HEK293 (cell line): Measurements from ENCODE around the gene PLXNA3.

ENCODE experiments used
- CTCF ChIA-PET: fragments of 350-600 bp; formaldehyde crosslinking; extraction: SDS; loops from one replicate; lab custom pipeline; 2021; ENCODE audit warnings: antibody characterized with exemption; lab: Yijun Ruan, JAX
- POLR2A ChIA-PET: fragments of 300-600 bp; formaldehyde crosslinking; extraction: SDS; loops from one replicate; lab custom pipeline; 2020; ENCODE audit warnings: antibody characterized with exemption, inconsistent platforms; lab: Yijun Ruan, JAX
- H3K27ac ChIP-seq: fragments of 200-500 bp; sonication (Bioruptor generic); 2 replicates; pipeline ENCODE4 v1.5.1; 2014; ENCODE audit warnings: low read depth, low read length, control low read depth, inconsistent platforms; ENCODE audit errors: extremely low read depth
- H3K36me3 ChIP-seq, 2 experiments: fragments of 200-500 bp in 1 of 2; sonication (Bioruptor generic) in 1 of 2; 1 replicate in 1 of 2; 2 replicates in 1 of 2; pipeline ENCODE4 v1.5.1; 2014 to 2017; ENCODE audit warnings: inconsistent platforms in 2 of 2, low read length in 2 of 2; ENCODE audit not compliant: control insufficient read depth in 2 of 2, insufficient read depth in 1 of 2
- H3K4me1 ChIP-seq: fragments of 200-500 bp; sonication (Bioruptor generic); 2 replicates; pipeline ENCODE4 v1.5.1; 2014; ENCODE audit warnings: mild to moderate bottlenecking, low read length, inconsistent platforms; ENCODE audit not compliant: control insufficient read depth, insufficient read depth
- H3K4me3 ChIP-seq: 2 replicates; pipeline ENCODE4 v1.5.1; 2011; ENCODE audit warnings: low read depth, mild to moderate bottlenecking, control low read depth, low read length, moderate library complexity
- H3K9me3 ChIP-seq: fragments of 200-500 bp; sonication (Bioruptor generic); 2 replicates; pipeline ENCODE4 v1.5.1; 2014; ENCODE audit warnings: low read depth, low read length, inconsistent platforms; ENCODE audit not compliant: control insufficient read depth, insufficient read depth
- EGR2 ChIP-seq: fragments of 450-650 bp; formaldehyde crosslinking; IDR thresholded peaks from 2 replicates; pipeline ENCODE4 v1.5.1; 2016; ENCODE audit warnings: low read depth, missing biosample characterization, missing genetic modification characterization
- SP2 ChIP-seq: fragments of 450-650 bp; formaldehyde crosslinking; IDR thresholded peaks from 2 replicates; pipeline ENCODE4 v1.5.1; 2016; ENCODE audit warnings: missing biosample characterization, missing genetic modification characterization
- ZBTB48 ChIP-seq: fragments of 450-650 bp; formaldehyde crosslinking; IDR thresholded peaks from 2 replicates; pipeline ENCODE4 v1.5.1; 2016; ENCODE audit warnings: missing biosample characterization, missing genetic modification characterization
- ZFHX2 ChIP-seq: fragments of 450-650 bp; formaldehyde crosslinking; conservative IDR thresholded peaks from 2 replicates; pipeline ENCODE4 v1.5.1; 2016; ENCODE audit warnings: missing biosample characterization, missing genetic modification characterization
- ZNF221 ChIP-seq: fragments of 450-650 bp; formaldehyde crosslinking; IDR thresholded peaks from 2 replicates; pipeline ENCODE4 v1.5.1; 2017; ENCODE audit warnings: missing biosample characterization, missing genetic modification characterization, borderline replicate concordance
- ZNF23 ChIP-seq: fragments of 450-650 bp; formaldehyde crosslinking; IDR thresholded peaks from 2 replicates; pipeline ENCODE4 v1.5.1; 2016; ENCODE audit warnings: missing biosample characterization, missing genetic modification characterization, borderline replicate concordance
- ZNF558 ChIP-seq: fragments of 450-650 bp; formaldehyde crosslinking; IDR thresholded peaks from 2 replicates; pipeline ENCODE4 v1.5.1; 2016; ENCODE audit warnings: missing biosample characterization, missing genetic modification characterization
- ZNF561 ChIP-seq: fragments of 450-650 bp; IDR thresholded peaks from 2 replicates; pipeline ENCODE4 v1.5.1; 2018; ENCODE audit warnings: missing biosample characterization, missing genetic modification characterization, borderline replicate concordance
- ZNF843 ChIP-seq: fragments of 450-650 bp; formaldehyde crosslinking; IDR thresholded peaks from 2 replicates; pipeline ENCODE4 v1.5.1; 2016; ENCODE audit warnings: missing biosample characterization, missing genetic modification characterization
- TF ChIP-seq, protein P1 (sequence below): fragments of 450-650 bp; formaldehyde crosslinking; IDR thresholded peaks from 2 replicates; pipeline ENCODE4 v1.5.1; 2016; ENCODE audit warnings: missing biosample characterization, missing genetic modification characterization, low read depth
- TF ChIP-seq, protein P2 (sequence below): fragments of 450-650 bp; formaldehyde crosslinking; IDR thresholded peaks from 2 replicates; pipeline ENCODE4 v1.5.1; 2016; ENCODE audit warnings: missing biosample characterization, missing genetic modification characterization
- TF ChIP-seq, protein P3 (sequence below): fragments of 450-650 bp; formaldehyde crosslinking; IDR thresholded peaks from 2 replicates; pipeline ENCODE4 v1.5.1; 2016; ENCODE audit warnings: missing biosample characterization, missing genetic modification characterization
- TF ChIP-seq, protein P4 (sequence below): fragments of 450-650 bp; IDR thresholded peaks from 2 replicates; pipeline ENCODE4 v1.5.1; 2018; ENCODE audit warnings: missing biosample characterization, missing genetic modification characterization
- TF ChIP-seq, protein P5 (sequence below): fragments of 450-650 bp; formaldehyde crosslinking; IDR thresholded peaks from 2 replicates; pipeline ENCODE4 v1.5.1; 2016; ENCODE audit warnings: missing biosample characterization, missing genetic modification characterization

Gene PLXNA3

DNA sequence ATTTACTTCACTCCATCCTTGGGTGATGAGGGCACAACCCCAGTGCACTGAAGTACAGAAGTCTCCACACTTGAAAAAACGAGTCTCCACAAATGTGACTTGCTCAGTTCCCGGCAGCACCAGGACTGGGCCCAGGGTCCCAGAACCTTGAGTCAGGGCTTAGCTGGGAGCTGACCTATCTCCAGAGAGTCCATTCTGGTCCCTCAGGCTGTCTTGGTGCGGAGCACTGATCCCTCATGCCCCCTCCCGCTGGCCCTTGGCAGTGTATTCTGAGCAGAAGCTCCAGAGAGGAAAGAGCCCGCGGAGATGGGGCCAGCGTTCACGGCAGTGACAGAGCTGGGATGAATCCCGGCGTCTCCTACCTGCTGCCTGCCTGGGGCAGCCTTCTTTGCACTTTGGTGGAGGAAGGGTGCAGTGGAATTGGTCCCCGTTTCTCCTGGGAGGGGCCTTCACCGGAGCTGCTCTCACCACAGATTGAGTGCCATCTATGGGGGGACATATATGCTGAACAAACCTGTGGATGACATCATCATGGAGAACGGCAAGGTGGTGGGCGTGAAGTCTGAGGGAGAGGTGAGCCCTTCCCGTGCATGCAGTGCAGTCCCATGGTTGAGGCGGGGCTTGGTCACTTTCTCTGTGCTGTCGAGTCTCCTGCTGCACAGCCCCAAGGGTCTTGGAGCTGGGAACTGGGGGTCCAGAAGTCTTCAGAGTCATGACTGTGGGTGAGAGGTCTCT lies 17.3 kb upstream of the PLXNA3 start:
- Histone ChIP-seq H3K4me1 (no peaks in the 10 kb centered on the region), H3K36me3 (peaks cover 7 to 63% of the 10 kb centered on the region in 2 experiments; a peak in 2 of 3 replicates), H3K27ac (no peak overlapping the region), H3K9me3 (no peaks in the 10 kb centered on the region), H3K4me3 (no peak overlapping the region)
- CTCF ChIA-PET = no interaction called here
- POLR2A ChIA-PET = interaction anchor here (1.5 kb wide), 1 partner anchor 17 kb away, joined by 4 read pairs; the partner anchor contains the start of gene PLXNA3
- TF ChIP-seq ZNF561 (tag by site-specific recombination) (no peak), EGR2 (tag by site-specific recombination) (peak; percentile 28; the same call in 1 of the 2 replicates), ZFHX2 (tag by site-specific recombination) (peak; percentile 59), ZNF221 (tag by site-specific recombination) (no peak), ZNF843 (tag by site-specific recombination) (no peak), ZNF558 (tag by site-specific recombination) (no peak), SP2 (tag by site-specific recombination) (no peak; the same call in 1 of the 2 replicates)
- TF ChIP-seq, protein P1, sequence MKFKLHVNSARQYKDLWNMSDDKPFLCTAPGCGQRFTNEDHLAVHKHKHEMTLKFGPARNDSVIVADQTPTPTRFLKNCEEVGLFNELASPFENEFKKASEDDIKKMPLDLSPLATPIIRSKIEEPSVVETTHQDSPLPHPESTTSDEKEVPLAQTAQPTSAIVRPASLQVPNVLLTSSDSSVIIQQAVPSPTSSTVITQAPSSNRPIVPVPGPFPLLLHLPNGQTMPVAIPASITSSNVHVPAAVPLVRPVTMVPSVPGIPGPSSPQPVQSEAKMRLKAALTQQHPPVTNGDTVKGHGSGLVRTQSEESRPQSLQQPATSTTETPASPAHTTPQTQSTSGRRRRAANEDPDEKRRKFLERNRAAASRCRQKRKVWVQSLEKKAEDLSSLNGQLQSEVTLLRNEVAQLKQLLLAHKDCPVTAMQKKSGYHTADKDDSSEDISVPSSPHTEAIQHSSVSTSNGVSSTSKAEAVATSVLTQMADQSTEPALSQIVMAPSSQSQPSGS (tag by site-specific recombination) = peak; percentile 72
- TF ChIP-seq, protein P2, sequence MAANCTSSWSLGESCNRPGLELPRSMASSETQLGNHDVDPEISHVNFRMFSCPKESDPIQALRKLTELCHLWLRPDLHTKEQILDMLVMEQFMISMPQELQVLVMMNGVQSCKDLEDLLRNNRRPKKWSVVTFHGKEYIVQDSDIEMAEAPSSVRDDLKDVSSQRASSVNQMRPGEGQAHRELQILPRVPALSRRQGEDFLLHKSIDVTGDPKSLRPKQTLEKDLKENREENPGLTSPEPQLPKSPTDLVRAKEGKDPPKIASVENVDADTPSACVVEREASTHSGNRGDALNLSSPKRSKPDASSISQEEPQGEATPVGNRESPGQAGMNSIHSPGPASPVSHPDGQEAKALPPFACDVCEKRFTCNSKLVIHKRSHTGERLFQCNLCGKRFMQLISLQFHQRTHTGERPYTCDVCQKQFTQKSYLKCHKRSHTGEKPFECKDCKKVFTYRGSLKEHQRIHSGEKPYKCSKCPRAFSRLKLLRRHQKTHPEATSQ (tag by site-specific recombination) = no peak
- TF ChIP-seq, protein P3, sequence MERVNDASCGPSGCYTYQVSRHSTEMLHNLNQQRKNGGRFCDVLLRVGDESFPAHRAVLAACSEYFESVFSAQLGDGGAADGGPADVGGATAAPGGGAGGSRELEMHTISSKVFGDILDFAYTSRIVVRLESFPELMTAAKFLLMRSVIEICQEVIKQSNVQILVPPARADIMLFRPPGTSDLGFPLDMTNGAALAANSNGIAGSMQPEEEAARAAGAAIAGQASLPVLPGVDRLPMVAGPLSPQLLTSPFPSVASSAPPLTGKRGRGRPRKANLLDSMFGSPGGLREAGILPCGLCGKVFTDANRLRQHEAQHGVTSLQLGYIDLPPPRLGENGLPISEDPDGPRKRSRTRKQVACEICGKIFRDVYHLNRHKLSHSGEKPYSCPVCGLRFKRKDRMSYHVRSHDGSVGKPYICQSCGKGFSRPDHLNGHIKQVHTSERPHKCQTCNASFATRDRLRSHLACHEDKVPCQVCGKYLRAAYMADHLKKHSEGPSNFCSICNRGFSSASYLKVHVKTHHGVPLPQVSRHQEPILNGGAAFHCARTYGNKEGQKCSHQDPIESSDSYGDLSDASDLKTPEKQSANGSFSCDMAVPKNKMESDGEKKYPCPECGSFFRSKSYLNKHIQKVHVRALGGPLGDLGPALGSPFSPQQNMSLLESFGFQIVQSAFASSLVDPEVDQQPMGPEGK (tag by site-specific recombination) = peak; percentile 24; the same call in 1 of the 2 replicates

DNA sequence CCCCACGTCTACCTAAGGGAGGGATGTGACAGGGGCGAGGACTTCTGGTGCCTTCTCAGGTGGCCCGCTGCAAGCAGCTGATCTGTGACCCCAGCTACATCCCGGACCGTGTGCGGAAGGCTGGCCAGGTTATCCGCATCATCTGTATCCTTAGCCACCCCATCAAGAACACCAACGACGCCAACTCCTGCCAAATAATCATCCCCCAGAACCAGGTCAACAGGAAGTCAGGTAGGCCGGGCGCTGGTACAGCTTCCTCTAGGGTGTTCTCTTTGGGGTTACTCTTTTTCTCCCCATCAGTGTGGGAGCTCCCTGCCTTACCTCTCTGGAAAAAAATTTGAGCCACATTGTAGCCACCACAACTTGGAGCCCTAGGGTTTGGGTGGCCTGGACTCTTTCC lies 16.5 kb upstream of the PLXNA3 start:
- peaks cover 7 to 65% of the 10 kb centered on the region in 2 experiments; a peak in 2 of 3 replicates for H3K36me3 ChIP-seq
- TF ChIP-seq, protein P4, sequence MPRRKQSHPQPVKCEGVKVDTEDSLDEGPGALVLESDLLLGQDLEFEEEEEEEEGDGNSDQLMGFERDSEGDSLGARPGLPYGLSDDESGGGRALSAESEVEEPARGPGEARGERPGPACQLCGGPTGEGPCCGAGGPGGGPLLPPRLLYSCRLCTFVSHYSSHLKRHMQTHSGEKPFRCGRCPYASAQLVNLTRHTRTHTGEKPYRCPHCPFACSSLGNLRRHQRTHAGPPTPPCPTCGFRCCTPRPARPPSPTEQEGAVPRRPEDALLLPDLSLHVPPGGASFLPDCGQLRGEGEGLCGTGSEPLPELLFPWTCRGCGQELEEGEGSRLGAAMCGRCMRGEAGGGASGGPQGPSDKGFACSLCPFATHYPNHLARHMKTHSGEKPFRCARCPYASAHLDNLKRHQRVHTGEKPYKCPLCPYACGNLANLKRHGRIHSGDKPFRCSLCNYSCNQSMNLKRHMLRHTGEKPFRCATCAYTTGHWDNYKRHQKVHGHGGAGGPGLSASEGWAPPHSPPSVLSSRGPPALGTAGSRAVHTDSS (tag by site-specific recombination) = no peak
- no peak for TF ChIP-seq ZNF23 (tag by site-specific recombination)
- no peak for TF ChIP-seq ZBTB48 (tag by site-specific recombination)
- TF ChIP-seq, protein P5, sequence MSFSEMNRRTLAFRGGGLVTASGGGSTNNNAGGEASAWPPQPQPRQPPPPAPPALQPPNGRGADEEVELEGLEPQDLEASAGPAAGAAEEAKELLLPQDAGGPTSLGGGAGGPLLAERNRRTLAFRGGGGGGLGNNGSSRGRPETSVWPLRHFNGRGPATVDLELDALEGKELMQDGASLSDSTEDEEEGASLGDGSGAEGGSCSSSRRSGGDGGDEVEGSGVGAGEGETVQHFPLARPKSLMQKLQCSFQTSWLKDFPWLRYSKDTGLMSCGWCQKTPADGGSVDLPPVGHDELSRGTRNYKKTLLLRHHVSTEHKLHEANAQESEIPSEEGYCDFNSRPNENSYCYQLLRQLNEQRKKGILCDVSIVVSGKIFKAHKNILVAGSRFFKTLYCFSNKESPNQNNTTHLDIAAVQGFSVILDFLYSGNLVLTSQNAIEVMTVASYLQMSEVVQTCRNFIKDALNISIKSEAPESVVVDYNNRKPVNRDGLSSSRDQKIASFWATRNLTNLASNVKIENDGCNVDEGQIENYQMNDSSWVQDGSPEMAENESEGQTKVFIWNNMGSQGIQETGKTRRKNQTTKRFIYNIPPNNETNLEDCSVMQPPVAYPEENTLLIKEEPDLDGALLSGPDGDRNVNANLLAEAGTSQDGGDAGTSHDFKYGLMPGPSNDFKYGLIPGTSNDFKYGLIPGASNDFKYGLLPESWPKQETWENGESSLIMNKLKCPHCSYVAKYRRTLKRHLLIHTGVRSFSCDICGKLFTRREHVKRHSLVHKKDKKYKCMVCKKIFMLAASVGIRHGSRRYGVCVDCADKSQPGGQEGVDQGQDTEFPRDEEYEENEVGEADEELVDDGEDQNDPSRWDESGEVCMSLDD (tag by site-specific recombination) = no peak
- H3K27ac ChIP-seq = no peak overlapping the region
- CTCF ChIA-PET = interaction anchor here (0.6 kb wide), 1 partner anchor 43 kb away, joined by 4 read pairs; the partner anchor contains the start of gene RPL10
- H3K4me3 ChIP-seq = no peak overlapping the region
- H3K9me3 ChIP-seq = no peaks in the 10 kb centered on the region
- no peaks in the 10 kb centered on the region for H3K4me1 ChIP-seq
- POLR2A ChIA-PET = interaction anchor here (1.2 to 3.0 kb wide), 3 partner anchors 16 to 30 kb away, joined by 3 to 13 read pairs (median 4); partner anchors contain the start of genes PLXNA3 and TAFAZZIN
